Activated naive CD8-positive, alpha-beta T cell treated with anti-CD3 and anti-CD28 coated beads for 36 hours (primary cell): ENCODE data around the gene ITPR3. TPM values are rescaled to one million over a fixed set of nuclear protein-coding genes. Genes with fewer than 3 reads are reported as not detected.

Experiments
- DNase-seq: peaks from one replicate; pipeline ENCODE4 v3.0.0; 2021
- H3K27ac Mint-ChIP-seq: one replicate; pipeline ENCODE4 v1.8.0; 2022; ENCODE audit warnings: mild to moderate bottlenecking, moderate library complexity, mixed read lengths
- H3K27me3 Mint-ChIP-seq: one replicate; pipeline ENCODE4 v1.8.0; 2022; ENCODE audit warnings: mild to moderate bottlenecking, mixed read lengths
- H3K36me3 Mint-ChIP-seq: one replicate; pipeline ENCODE4 v1.8.0; 2021; ENCODE audit warnings: mild to moderate bottlenecking, mixed read lengths
- H3K4me1 Mint-ChIP-seq: one replicate; pipeline ENCODE4 v1.8.0; 2021; ENCODE audit warnings: mixed read lengths
- H3K4me3 Mint-ChIP-seq: one replicate; pipeline ENCODE4 v1.8.0; 2022; ENCODE audit warnings: mild to moderate bottlenecking, moderate library complexity, mixed read lengths
- H3K9me3 Mint-ChIP-seq: one replicate; pipeline ENCODE4 v1.8.0; 2022; ENCODE audit warnings: mixed read lengths
- total RNA-seq, 2 experiments: library from RNA; stranded (reverse); gene quantifications; one replicate each; pipeline ENCODE4 v1.2.3, GENCODE V29; 2021

Gene ITPR3
- 10 to 100 TPM; 35.5 to 36.6 TPM for total RNA-seq

DNA sequence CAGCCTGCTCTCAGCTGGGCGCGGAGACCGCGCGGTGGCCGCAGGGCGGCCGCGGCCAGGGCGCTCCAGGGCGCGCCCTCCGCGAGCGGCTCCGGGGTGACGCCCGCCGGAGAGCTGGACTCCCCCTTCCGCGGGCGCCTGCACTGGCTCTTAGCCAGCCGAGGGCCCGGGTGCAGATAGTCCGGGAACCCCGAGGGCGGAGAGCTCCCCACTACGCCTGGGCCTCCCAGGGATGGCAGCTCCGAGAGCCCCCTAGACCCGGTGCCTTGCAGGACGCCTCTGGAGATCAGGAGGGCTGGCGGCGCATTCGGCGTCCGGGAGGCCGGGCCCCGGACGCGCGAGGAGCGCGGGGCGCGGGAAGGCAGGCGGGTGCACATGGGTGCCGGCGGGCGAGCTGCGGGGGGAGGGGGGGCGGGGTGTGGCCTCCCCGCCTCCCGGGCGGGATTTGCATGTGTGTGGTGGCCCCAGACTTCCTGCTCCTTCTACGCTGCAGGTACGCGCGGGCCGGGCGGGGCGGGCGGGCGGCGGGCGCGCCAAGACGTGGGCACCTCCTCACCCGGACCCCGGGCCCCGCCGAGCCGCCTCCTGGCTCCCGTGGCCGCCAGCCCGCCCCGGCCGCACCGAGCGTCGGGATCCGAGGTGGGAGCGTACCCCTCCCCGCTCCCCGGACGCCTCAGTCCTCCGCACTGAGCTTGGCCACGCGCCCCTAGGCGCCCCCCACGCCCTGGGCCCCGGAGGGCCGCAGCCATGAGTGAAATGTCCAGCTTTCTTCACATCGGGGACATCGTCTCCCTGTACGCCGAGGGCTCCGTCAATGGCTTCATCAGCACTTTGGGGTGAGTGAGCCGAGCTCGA lies at the start of gene ITPR3:
TSS of gene ITPR3 (plus strand) at position 467 of the 855 bp plus-strand sequence. CDS start at position 748, 281 bp downstream.
- Mint-ChIP-seq H3K27me3 (peaks cover 4% of the 10 kb centered on the region), H3K36me3 (peaks cover 19% of the 10 kb centered on the region)
- peak; percentile 81 for DNase-seq

DNA sequence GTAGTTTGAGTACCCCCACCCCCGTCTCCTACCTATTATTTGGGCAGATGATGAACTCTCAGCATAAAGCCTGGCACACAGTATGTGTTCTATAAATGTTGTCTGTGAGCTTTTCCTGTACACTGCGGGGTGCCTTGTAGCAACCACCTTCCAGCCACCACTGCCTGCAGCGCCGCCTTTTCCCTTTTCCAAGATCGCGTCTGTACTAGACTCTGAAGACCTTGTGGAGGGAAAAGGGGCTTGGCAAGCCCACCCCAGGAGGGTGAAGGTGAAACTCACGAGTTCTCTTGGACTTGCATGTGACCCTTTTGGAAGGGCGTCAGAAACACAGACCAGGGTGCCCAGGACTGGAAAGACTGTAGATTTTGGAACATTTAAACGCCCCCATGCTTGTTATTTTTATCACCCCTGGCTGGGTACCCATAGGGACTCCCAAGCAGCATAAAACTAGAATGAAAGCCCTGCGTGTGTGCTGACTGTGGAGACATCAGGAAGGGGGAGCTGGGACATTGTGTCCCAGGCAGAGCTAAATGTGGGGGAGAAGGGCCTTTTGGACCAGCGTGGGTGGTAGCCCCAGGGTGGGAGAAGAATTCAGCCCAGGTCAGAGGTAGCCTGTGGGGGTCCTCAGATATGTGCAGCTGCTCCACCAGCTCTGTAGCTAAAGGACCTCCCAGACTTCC lies 49.3 kb upstream of the ITPR3 start:
- peak overlapping the region; percentile 89 for H3K4me3 Mint-ChIP-seq
- no peak for DNase-seq
- peak overlapping the region; percentile 100 for H3K27ac Mint-ChIP-seq
- H3K36me3 Mint-ChIP-seq, result peaks cover 12% of the 10 kb centered on the region
- H3K27me3 Mint-ChIP-seq, result no peaks in the 10 kb centered on the region
- H3K4me1 Mint-ChIP-seq, result peaks cover 34% of the 10 kb centered on the region
- H3K9me3 Mint-ChIP-seq, result no peaks in the 10 kb centered on the region

More for the DNA sequence above, at the start of gene ITPR3:
- Mint-ChIP-seq H3K9me3 (no peaks in the 10 kb centered on the region), H3K27ac (peak within 1 kb of the TSS; percentile 80), H3K4me1 (peaks cover 50% of the 10 kb centered on the region), H3K4me3 (peak within 1 kb of the TSS; percentile 96)

DNA sequence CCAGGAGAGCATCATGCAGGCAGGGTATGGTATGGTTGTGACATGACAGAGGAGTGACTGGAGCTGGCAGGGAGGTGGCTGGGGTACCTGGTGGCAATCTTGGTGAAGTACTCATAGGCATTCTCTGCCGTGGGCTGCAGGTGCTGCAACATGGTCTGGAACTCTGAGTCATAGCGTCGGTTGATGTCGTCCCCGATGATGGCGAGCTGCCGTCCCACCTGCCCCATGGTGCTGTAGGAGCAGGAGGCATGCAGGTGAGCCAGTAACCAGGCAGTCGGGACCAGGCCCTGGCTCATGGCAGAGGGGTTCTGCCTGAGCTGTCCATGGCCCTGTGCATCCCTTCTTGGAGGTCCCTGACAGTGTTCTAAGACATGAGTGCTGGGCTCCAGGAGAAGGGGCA lies 45.9 kb upstream of the ITPR3 start:
- H3K27me3 Mint-ChIP-seq, result no peaks in the 10 kb centered on the region
- H3K9me3 Mint-ChIP-seq, result no peaks in the 10 kb centered on the region
- no peak overlapping the region for H3K4me3 Mint-ChIP-seq
- DNase-seq, result no peak
- no peak overlapping the region for H3K27ac Mint-ChIP-seq
- H3K4me1 Mint-ChIP-seq, result peaks cover 40% of the 10 kb centered on the region
- H3K36me3 Mint-ChIP-seq, result peaks cover 21% of the 10 kb centered on the region

DNA sequence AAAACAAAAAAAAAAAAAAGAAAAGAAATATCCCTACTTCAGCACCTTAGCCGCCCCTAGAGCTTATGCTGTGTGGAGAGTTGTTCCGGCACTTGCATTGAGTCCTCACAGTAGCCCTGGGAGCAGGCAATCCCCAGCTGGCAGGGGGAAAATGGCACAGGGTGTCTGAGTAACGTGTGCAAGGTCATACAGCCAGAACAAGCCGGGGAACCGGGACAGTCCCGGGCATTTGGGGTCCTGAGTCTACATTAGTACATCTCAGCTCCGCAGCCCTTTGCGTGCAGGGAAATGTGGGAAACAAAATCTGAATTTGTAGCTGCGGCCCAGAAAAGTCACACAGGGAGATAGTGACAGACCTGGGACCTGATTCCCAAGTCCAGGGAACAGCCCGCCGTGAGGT lies 44.5 kb upstream of the ITPR3 start:
- no peaks in the 10 kb centered on the region for H3K9me3 Mint-ChIP-seq
- H3K4me1 Mint-ChIP-seq, result peaks cover 33% of the 10 kb centered on the region
- no peak overlapping the region for H3K4me3 Mint-ChIP-seq
- no peaks in the 10 kb centered on the region for H3K27me3 Mint-ChIP-seq
- H3K27ac Mint-ChIP-seq, result peak overlapping the region; percentile 48
- H3K36me3 Mint-ChIP-seq, result peaks cover 20% of the 10 kb centered on the region
- no peak for DNase-seq

DNA sequence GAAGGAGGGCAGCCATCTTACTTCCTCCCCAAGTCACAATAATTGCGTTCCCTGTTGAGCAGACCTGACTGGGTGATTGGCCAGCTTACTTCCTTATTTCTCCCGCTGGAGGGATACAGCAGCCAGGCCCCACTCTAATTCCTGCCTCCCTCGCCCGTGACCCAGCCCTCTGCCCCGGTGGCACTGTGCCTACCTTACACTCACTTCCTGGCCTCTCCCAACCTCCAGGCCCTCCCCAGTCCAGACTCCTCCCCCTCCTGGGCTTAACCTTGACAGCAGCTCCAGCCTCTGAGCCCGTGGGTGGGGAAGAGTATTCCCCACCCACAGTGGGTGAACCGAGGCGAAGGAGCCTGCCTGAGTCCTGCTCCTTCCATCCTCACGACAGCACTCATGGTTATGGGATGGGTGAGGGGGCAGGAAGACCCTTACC lies 44.0 kb upstream of the ITPR3 start:
- Mint-ChIP-seq H3K4me1 (peaks cover 29% of the 10 kb centered on the region), H3K27me3 (no peaks in the 10 kb centered on the region), H3K9me3 (no peaks in the 10 kb centered on the region), H3K36me3 (peaks cover 15% of the 10 kb centered on the region), H3K27ac (peak overlapping the region; percentile 74), H3K4me3 (peak overlapping the region; percentile 25)
- no peak for DNase-seq

DNA sequence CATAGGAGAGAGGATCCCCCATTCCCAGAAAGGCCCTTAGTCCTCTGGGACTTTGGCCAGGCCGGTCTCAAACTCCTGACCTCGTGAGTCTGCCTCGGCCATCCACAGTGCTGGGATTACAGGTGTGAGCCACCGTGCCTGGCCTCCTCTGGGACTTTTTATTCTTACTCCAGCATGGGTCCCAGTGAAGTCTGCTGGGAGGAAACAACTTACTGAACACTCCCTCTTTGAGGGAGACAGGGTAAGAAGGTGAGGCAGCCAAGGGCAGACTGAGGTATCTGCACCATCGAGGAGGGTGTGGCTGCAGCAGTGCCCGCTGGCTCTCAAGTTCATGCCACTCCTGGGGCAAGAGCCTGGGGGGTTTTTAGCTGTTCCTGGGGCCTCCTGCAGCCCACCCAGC lies 43.4 kb upstream of the ITPR3 start:
- DNase-seq, result no peak
- peaks cover 13% of the 10 kb centered on the region for H3K36me3 Mint-ChIP-seq
- H3K9me3 Mint-ChIP-seq, result no peaks in the 10 kb centered on the region
- peaks cover 24% of the 10 kb centered on the region for H3K4me1 Mint-ChIP-seq
- peak overlapping the region; percentile 98 for H3K4me3 Mint-ChIP-seq
- peak overlapping the region; percentile 95 for H3K27ac Mint-ChIP-seq
- no peaks in the 10 kb centered on the region for H3K27me3 Mint-ChIP-seq

DNA sequence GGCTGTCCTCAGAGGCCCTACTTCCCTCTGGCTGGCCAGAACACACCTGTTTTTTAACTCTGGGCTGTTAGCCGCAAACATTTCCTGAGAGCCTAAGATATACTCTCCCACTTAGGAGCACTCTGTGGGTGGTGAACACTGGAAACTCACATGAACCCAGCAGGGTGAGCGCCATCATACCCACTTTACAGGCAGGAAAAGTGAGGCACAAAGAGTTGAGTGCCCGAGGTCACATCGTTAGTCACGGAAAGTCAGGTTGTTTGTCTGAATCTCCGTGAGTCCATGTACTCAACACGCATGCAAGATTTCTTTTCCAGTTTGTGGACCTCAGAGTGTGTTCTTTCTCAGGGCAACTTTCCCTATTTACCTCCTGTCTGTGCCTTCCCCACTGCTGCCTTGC lies 43.0 kb upstream of the ITPR3 start:
- H3K27me3 Mint-ChIP-seq, result no peaks in the 10 kb centered on the region
- no peaks in the 10 kb centered on the region for H3K9me3 Mint-ChIP-seq
- DNase-seq, result no peak
- H3K4me1 Mint-ChIP-seq, result peaks cover 24% of the 10 kb centered on the region
- H3K36me3 Mint-ChIP-seq, result peaks cover 13% of the 10 kb centered on the region
- peak overlapping the region; percentile 98 for H3K4me3 Mint-ChIP-seq
- peak overlapping the region; percentile 95 for H3K27ac Mint-ChIP-seq

DNA sequence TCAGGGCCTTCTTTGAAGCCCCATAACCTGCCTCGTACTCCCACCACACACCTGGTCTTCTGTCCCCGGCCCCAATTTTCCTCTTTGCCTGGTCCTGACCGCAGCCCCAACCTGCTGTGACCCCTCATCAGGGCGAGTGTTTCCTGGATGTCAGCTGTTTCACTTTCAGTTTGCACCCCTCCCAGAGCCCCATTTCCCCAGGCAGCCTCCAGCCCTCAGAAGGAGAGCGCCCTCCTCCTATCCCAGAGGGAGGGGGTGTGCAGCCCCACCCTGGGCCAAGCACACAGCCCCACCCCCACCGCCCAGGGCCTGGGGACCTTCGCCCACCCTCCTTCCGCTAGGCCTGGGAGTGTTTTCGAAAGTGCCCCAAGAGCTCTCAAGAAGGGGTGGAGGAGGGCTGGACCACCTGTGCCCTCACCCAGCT lies 42.5 kb upstream of the ITPR3 start:
- H3K9me3 Mint-ChIP-seq, result no peaks in the 10 kb centered on the region
- H3K4me1 Mint-ChIP-seq, result peaks cover 24% of the 10 kb centered on the region
- peak; percentile 59 for DNase-seq
- H3K27ac Mint-ChIP-seq, result peak overlapping the region; percentile 95
- peaks cover 13% of the 10 kb centered on the region for H3K36me3 Mint-ChIP-seq
- no peaks in the 10 kb centered on the region for H3K27me3 Mint-ChIP-seq
- H3K4me3 Mint-ChIP-seq, result peak overlapping the region; percentile 98

DNA sequence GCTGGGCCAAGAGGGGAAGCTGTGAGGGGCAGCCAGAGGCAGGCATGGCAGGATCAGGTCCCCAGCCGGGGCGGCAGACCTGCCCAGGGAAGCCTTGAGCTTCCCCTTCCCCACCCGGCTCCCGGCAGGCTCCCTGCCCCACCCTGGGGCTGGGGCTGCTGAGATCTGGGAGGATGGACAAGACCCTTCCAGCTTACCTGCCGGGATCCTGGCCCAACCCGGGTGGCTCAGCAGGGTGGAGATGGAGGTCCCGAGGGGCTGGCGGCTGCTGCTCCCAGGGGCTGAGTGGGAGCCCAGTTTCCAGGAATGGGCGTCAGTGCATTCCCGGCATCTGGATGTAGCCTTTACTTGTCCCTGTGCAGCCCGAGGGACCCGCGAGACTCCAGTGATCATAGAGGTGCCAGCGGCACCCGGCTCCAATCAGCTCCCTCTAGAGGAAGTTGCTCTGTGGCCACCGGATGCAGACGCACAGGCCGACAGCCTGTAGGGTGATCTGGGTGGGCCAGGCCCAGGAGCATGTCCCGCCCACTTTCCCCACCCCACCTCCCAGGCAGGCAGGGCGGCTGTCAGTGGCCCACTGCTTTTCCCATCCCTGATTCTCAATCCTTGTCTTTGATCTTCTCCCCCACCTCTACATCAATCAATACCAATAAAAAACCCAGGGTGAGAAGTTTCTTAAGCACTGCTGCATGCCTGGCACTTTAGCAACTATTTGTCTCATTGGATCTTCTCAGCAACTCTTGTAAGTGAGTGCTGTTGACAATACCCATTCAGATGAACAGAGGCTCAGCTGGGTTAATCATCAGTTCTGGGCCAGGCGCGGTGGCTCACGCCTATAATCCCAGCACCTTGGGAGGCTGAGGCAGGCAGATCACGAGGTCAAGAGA lies 41.1 kb upstream of the ITPR3 start, which contains the start of gene BAK1:
TSS of gene BAK1 (minus strand) at position 449 of the 887 bp plus-strand sequence. CDS start 2,672 bp downstream, outside the sequence.
- Mint-ChIP-seq H3K27ac (peak within 1 kb of the TSS; percentile 95), H3K4me1 (peaks cover 28% of the 10 kb centered on the region), H3K4me3 (peak within 1 kb of the TSS; percentile 98), H3K36me3 (peaks cover 13% of the 10 kb centered on the region), H3K27me3 (no peaks in the 10 kb centered on the region), H3K9me3 (no peaks in the 10 kb centered on the region)
- DNase-seq, result peak; percentile 87

DNA sequence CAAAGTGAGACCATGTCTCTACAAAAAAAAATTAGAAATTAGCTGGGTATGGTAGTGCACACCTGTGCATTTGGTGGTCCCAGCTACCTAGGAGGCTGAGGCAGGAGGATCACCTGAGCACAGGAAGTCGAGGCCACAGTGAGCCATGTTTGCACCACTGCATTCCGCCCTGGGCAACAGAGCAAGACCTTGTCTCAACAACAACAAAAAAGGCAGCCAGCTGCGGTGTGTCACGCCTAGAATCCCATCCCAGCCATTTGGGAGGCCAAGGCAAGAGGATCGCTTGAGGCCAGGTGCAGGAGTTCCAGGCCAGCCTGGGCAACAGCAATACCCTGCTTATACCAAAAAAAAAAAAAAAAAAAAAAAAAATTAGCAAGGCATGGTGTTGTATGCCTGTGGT lies 39.9 kb upstream of the ITPR3 start:
- Mint-ChIP-seq H3K27ac (no peak overlapping the region), H3K4me1 (peaks cover 36% of the 10 kb centered on the region), H3K4me3 (no peak overlapping the region), H3K27me3 (no peaks in the 10 kb centered on the region), H3K9me3 (no peaks in the 10 kb centered on the region), H3K36me3 (peaks cover 13% of the 10 kb centered on the region)
- no peak for DNase-seq

DNA sequence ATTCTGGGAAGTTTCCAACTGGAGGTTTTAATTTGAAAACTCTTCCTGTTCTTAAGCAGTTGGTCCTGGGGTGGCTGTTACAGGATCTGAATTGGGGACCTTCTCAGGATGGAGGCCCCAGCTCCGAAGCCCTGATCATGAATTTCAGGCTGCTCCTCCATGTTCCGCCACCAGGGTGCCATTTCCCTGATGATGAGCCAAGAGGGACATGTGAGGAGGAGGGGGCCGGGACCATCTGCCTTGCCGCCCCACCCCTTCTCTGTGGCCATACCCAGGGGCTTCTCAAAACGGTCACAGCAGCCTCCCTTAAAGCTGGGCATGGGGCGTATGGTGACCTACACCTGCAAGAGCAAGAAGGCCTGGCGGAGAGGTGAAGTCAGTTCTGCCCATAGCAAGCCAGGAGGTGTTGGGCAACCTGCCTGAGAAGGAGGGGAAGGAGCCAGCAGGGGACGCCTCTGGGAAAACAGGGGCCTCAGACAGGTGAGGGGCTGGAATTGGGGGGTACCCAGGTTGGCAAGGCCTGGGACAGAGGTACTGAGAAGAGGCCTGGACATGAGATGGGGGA lies 37.4 kb upstream of the ITPR3 start:
- H3K9me3 Mint-ChIP-seq, result no peaks in the 10 kb centered on the region
- peaks cover 21% of the 10 kb centered on the region for H3K4me1 Mint-ChIP-seq
- peaks cover under 1% of the 10 kb centered on the region for H3K36me3 Mint-ChIP-seq
- H3K4me3 Mint-ChIP-seq, result no peak overlapping the region
- H3K27me3 Mint-ChIP-seq, result no peaks in the 10 kb centered on the region
- no peak for DNase-seq
- no peak overlapping the region for H3K27ac Mint-ChIP-seq

DNA sequence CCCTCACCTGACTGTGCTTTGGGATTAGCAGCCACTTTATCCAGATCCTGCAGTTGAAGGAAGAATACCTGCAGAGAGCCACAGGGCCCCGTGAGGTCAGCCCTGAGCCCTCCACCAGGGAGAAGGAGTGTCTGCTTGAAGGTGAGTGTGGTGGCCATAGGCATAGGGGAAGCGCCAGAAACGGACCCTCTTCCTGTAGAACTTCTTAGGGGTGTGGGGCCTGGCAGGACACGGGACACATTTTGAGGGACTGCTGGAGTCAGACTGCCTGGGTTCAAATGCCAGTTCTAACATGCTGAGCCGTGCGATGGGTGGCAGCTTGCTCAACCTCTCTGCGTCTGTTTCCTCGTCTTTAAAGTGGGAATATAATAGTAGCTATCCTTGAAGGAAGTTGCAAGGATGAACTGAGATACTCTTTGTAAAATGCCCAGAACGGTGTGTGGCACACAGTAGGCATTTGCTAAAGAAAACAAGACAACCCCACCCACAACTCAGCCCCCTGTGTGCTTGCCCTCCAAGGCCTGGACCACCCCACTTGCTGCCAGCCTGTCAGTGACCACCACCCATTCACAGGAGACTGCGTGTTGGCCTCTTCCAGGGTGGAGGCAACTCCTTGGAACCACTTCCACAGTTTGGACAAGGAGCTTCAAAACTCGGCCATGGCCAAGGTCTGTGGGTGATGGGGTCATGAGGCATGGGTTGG lies 36.3 kb upstream of the ITPR3 start:
- Mint-ChIP-seq H3K4me1 (peaks cover 23% of the 10 kb centered on the region), H3K27me3 (no peaks in the 10 kb centered on the region), H3K9me3 (no peaks in the 10 kb centered on the region), H3K36me3 (no peaks in the 10 kb centered on the region), H3K27ac (peak overlapping the region; percentile 89), H3K4me3 (peak overlapping the region; percentile 80)
- DNase-seq, result no peak

DNA sequence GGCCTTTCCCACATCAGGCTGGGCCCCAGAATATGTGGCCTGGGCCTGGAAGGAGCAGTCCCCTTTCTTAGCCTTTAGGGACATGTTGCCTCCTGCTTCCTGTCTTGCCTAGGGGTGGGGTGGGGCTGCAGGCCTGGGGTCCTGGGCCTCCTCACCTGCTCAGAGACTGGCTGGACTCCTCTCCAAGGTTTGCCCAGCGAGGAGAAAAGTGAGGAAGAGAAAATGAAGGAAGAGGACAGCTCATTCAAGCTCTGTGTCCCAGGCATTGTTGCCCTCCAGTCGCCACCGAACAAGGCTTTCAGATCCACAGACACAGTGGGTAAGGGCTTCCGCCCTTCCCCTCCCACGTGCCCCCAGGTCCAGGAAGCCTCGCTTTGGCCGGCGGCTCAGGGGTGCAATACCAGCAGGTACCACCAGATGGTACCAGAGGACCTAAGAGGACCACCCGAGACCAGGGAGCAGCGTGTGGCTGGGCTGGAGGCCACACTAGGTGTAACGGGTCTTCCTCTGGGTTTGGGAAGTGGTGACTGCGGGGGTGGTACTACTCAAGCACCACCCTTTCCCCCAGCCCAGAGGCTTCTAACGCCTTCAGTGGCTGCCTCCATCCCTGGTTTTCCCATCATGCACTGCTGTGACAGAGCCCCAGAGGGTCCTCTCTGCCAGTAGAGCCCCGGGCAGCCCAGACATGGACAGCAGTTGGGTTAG lies 35.6 kb upstream of the ITPR3 start:
- peaks cover 23% of the 10 kb centered on the region for H3K4me1 Mint-ChIP-seq
- no peaks in the 10 kb centered on the region for H3K27me3 Mint-ChIP-seq
- no peaks in the 10 kb centered on the region for H3K36me3 Mint-ChIP-seq
- no peaks in the 10 kb centered on the region for H3K9me3 Mint-ChIP-seq
- H3K4me3 Mint-ChIP-seq, result peak overlapping the region; percentile 80
- peak; percentile 90 for DNase-seq
- peak overlapping the region; percentile 89 for H3K27ac Mint-ChIP-seq
